NCI-H1694 treated with DMSO at 0.1 percent for 48 hours (cell line): ENCODE measurements around the gene SMPD3.
"Not testable (repeated sequence)": the region's sequence is repeated elsewhere in the genome, so short reads cannot be mapped to it uniquely, and the experiment has no call there.

Experiments
- DNase-seq: peaks from one replicate; lab custom pipeline; 2025; lab: John Stamatoyannopoulos, UW

Gene SMPD3

GRCh38 chr16:68448360-68448970 is at the start of gene SMPD3:
Gene SMPD3, minus strand, starts transcription at chr16:68448508. Its CDS starts 76,327 bp downstream, at chr16:68372181.
- peak; percentile 97 for DNase-seq

DNA sequence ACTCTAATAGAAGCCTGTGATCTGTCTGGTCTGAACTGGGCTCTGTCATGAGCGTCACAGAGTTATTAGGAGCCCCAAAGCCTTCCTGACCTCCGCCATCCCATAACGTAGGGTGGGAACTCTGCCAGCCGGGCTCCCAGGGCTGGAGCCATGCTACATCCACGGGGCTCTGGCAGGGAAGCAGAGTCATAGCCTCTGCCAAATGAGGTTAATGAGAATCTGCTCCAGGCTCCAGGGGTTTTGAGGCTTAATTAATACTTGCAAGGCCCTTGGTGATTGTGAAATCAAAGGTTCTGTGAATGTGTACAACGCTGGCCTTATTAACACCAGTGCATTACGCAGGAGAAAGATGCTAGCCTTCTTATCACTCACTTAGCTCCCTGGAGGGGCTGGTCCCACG is 48.4 kb upstream of the SMPD3 start:
- DNase-seq = no peak

DNA sequence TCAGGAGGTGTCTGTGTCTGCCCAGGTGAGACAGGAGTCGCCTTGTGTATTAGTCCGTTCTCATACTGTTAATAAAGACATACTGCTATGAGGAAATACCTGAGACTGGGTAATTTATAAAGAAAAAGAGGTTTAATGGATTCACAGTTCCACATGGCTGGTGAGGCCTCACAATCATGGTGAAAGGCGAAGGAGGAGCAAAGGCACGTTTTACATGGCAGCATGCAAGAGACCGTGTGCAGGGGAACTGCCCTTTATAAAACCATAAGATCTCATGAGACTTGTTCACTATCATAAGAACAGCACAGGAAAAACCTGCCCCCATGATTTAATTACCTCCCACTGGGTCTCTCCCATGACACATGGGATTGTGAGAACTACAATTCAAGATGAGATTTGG is 46.0 kb upstream of the SMPD3 start:
- DNase-seq = not testable (repeated sequence)

GRCh38 chr16:68493412-68494070 is 45.2 kb upstream of the SMPD3 start:
- no peak for DNase-seq

- DNase-seq = no peak
Observed at GRCh38 chr16:68492543-68493411, 44.5 kb upstream of the SMPD3 start.

- no peak for DNase-seq
Observed at GRCh38 chr16:68492151-68492542, 43.8 kb upstream of the SMPD3 start.

DNA sequence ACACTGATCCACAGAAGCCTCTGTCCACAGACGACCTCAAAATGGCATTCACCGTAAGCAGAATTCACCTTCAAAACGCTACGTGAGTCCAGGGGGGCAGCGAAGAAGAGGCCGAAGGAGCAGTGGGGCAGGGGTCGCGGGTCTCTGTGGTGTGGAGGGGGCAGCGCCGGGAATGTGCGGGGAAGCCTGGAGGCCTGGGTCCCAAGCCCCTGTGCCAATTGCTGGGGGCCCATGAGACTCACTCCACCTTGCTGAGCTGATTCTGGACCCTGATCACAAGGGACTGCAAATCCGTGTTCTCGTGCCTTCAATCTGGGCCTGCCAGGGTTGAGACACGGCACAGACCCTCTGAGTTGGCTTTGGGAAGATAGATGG is 43.3 kb upstream of the SMPD3 start:
- no peak for DNase-seq

- DNase-seq = no peak
Observed at GRCh38 chr16:68490829-68491575, 42.7 kb upstream of the SMPD3 start.

- DNase-seq = no peak
Observed at GRCh38 chr16:68490358-68490757, 42.0 kb upstream of the SMPD3 start.

GRCh38 chr16:68488554-68488953 is 40.2 kb upstream of the SMPD3 start:
- no peak for DNase-seq

DNA sequence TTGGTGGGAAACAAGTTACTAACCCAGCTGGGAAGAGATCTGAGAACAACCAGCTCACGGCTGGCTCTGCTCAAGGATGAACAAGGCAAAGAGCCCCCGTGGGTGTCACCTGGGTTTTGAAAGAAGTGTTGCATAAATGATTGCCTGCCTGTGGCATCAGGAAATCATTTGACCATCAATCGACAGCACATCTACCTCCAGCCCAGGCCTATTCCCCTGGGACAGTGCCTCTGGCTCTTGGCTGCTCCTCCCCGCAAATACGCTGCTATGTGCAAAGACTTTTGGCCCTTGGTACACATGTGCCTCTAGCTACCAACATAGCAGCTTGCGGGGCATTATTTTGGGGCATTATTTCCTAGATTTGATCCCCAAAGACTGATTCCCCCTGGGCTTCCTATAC is 39.4 kb upstream of the SMPD3 start:
- no peak for DNase-seq

DNA sequence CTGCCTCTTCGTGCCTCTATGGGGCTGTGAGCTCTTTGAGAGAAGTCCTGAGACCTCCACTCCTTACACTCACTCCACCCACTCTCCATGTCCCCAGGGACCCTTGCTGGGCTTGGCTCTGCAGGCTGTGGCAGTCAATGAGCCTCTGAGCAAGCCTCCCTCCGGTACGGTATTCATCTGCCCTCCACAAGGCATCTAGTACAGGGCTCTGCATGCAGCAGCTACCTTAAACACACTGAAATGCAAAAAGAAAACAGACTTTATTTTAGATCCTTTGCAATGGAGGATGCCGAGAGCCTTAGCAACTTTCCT is 38.9 kb upstream of the SMPD3 start:
- no peak for DNase-seq

DNA sequence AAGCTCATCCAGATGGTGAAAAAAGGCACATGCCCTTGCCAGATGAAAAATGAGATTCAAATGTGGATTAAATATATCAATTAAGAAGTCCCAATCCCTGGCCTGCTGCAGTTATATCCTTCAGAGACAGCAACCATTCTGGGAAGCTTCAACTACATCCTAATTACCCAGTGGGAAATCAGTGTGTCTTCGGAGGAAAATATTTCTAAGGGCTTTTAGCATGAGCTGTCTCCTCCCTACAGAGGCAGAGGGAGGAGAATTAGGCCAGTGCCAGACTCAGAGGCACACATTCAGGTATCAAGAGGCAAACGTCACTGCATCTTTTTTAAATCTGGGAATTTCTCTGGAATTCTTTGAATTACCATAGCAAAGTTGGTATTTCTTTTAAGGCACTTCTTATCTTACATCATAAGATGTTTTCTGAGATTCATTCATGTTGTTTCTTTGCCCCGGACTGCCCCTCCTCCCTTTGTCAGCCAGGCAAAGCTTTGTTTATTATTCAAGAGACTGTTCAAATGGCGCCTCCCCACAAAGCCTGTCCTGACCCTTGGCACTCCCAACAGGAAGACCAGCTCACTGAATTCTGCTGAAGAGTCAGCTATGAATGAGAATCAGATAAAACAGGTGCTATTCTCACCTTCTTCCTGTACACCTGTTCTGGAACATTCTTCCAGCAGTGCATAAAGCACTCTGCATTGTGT is 38.3 kb upstream of the SMPD3 start:
- DNase-seq = no peak

- DNase-seq = no peak
Observed at GRCh38 chr16:68481636-68482035, 33.3 kb upstream of the SMPD3 start.

DNA sequence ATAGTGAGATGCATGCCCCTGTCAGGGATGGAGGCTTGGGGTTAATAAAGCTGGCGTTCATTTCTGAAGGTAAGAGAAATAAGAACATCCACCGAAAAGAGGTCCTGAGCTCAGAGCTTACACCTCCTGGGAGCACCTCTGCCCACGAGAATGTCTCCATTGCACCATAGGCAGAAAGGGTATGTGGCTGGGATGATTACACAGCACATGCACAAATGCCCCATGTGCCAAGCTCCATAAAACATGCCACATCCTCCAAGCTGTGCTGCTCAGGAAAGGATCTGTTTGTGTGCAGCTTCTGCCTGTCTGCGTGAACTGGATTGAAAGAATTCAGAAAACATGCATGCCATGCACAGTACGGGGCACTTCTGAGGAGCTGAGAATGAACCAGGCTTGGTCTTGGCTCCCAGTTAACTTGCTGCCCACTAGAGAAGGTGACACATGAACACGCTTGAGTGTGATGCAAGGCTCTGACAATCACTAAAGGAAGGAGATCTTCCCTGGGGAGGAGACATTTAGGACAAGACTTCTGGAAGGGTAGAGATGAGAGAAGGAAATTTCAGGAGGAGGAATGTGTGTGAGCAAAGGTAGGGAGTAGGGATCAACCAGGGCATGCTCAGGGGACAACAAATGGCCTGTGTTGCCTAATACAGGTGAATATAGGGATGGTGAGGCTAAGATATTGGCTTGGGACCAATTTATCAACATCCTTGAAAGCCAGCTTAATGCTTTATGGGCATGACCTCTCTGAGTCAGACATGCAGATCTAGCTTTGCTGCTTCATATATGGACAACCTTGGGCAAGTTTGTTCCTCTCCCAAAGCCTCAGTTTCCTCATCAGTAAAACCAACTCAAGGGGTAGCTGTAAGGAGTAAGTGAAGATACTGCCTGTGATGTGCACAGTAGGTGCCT is 32.0 kb upstream of the SMPD3 start:
- no peak for DNase-seq

- no peak for DNase-seq
Observed at GRCh38 chr16:68479271-68479670, 31.0 kb upstream of the SMPD3 start.

GRCh38 chr16:68478526-68479250 is 30.4 kb upstream of the SMPD3 start:
- DNase-seq = no peak

- DNase-seq = no peak
Observed at GRCh38 chr16:68475071-68475470, 26.8 kb upstream of the SMPD3 start.

GRCh38 chr16:68473358-68474070 is 25.2 kb upstream of the SMPD3 start:
- no peak for DNase-seq

DNA sequence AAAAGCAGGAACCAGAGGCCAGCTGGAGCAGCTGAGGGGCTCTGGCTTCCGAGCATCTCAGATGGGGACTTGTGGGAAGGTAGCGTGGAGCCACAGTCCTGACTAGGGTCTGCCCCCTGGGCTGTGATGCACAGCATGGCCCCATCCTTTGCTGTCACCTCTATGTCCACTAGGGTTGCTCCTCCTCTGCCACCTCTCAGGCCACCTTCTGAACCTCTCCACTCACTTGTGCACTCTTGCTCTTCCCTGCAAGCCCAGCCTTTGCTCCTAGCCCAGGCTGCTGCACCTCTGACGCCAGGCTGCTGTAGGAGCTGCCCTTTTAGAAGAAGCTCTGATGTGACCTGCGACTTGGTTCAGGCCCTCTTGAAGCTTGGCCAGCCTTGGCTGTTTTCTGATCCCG is 24.3 kb upstream of the SMPD3 start:
- no peak for DNase-seq
